GM13977 (cell line): ENCODE data around the gene FCER1A.
"Not testable (repeated sequence)": the region's sequence is repeated elsewhere in the genome, so short reads cannot be mapped to it uniquely, and the experiment has no call there.

Experiments
- DNase-seq: peaks from one replicate; pipeline ENCODE4 v3.0.0; 2012; ENCODE audit warnings: low spot score
- in situ Hi-C: fragments of 300-500 bp; cut with MboI; formaldehyde crosslinking; loops from one replicate; pipeline ENCODE4 v1.12.0; 2022; ENCODE audit warnings: low sequenced_read_pairs, low pct_unique_long_range_greater_than_20kb, mixed read lengths, inconsistent platforms; ENCODE audit not compliant: unreplicated experiment
- TF ChIP-seq, protein P1 (sequence below): IDR thresholded peaks from 2 replicates; pipeline ENCODE4 v1.5.1; 2012; ENCODE audit warnings: mild to moderate bottlenecking, control low read depth; ENCODE audit not compliant: insufficient read depth; ENCODE audit errors: extremely low read depth, missing control alignments

The FCER1A gene

DNA sequence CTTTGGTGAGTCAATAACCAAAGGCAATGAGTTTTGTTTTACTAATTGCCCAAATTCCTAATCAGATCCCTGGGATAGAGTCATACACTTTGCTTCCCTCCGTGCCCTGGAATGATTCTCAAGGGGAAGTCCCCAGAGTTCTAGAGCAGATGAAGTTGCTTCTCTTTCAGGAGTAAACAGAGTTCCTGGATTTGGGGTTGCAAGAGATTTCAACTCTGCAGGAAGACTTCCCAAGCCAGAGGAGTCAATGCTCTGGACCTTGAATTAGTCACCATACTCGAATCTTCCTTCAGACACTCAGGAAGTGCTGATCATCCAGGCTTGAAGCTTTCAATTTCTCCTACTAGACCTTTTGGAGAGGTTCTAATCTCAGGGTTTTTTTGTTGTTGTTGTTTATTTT lies 39.6 kb downstream of the FCER1A start:
- in situ Hi-C loops, result no loop called here
- TF ChIP-seq, protein P1, sequence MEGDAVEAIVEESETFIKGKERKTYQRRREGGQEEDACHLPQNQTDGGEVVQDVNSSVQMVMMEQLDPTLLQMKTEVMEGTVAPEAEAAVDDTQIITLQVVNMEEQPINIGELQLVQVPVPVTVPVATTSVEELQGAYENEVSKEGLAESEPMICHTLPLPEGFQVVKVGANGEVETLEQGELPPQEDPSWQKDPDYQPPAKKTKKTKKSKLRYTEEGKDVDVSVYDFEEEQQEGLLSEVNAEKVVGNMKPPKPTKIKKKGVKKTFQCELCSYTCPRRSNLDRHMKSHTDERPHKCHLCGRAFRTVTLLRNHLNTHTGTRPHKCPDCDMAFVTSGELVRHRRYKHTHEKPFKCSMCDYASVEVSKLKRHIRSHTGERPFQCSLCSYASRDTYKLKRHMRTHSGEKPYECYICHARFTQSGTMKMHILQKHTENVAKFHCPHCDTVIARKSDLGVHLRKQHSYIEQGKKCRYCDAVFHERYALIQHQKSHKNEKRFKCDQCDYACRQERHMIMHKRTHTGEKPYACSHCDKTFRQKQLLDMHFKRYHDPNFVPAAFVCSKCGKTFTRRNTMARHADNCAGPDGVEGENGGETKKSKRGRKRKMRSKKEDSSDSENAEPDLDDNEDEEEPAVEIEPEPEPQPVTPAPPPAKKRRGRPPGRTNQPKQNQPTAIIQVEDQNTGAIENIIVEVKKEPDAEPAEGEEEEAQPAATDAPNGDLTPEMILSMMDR, result no peak
- DNase-seq, result no peak

DNA sequence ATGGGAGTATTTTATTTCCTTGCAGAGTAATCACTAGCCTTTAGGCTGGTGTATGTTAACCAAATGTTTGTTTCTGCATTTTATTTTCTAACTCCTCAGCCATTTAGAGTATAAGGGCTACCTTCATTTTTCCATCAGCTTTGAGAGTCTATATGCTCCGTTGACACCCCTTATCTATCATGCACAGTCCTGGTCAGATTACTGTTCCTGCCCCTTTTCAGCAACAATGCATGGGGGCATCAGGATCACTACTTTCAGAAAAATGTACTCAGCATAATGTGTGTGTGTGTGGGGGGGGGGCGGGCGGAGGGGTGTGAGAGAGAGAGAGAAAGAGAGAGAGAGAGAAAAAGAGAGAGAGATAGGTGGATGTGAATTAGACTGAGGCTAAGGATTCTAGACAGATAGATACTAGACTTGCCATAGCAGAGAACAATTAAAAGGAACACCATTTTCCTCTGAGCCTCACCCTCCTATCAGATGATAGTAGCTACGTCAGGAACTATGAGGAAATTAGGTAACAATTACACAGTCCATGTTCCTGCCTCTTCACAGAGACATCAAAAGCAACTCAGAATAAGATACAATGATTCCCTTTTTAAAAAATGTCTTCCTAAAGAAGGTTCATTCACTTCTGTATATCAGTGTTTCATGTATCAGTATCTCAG lies 40.8 kb downstream of the FCER1A start:
- TF ChIP-seq, protein P1, result no peak
- no peak for DNase-seq
- in situ Hi-C loops, result no loop called here

DNA sequence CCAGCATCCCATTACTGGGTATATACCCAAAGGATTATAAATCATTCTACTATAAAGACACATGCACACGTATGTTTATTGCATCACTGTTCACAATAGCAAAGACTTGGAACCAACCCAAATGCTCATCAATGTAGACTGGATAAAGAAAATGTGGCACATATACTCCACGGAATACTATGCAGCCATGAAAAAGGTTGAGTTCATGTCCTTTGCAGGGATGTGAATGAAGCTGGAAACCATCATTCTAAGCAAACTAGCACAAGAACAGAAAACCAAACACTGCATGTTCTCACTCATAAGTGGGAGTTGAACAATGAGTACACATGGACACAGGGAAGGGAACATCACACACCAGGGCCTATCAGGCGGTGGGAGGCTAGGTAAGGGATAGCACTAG lies 47.2 kb downstream of the FCER1A start:
- DNase-seq, in situ Hi-C loops: not testable (repeated sequence)

DNA sequence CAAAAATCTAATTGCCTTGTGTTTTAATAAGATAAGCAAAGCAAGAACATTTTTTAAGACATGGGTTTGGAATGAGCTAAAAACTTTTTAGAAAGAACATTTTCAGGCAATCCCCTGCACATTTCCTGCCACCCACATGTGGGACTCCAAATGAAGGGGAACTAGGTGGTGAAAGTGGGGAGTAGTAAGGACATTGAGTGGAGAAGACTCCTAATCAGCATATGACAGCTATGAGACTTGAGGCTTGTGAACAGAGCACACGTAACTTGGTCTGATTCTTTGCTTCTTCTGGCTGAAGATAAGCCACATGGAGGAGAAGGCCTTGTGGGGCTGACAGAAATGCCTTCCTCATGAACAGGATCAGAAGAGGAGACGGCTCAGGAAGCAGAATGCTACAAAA lies 50.3 kb downstream of the FCER1A start:
- no peak for DNase-seq
- in situ Hi-C loops, result no loop called here
- TF ChIP-seq, protein P1, result no peak
